IMR-90 (cell line): Measurements from ENCODE around the gene ALDH6A1. TPM values are rescaled to one million over a fixed set of nuclear protein-coding genes. Genes with fewer than 3 reads are reported as not detected.

Experiments used
- ATAC-seq: fragments of 200-7000 bp; cut with Tn5 transposase; 2 replicates; pipeline ENCODE4 v1.9.1; 2020; ENCODE audit warnings: low read depth, mild to moderate bottlenecking, moderate library complexity
- BruUV-seq: library from RNA; stranded (reverse); fragments of 400-500 nt; replicated peaks from 2 replicates; lab custom pipeline; 2021; lab: Mats Ljungman, UMichigan
- CTCF ChIA-PET: fragments of 300-600 bp; formaldehyde crosslinking; extraction: SDS; loops from one replicate; lab custom pipeline; 2021; ENCODE audit warnings: antibody characterized with exemption; lab: Yijun Ruan, JAX
- POLR2A ChIA-PET: fragments of 300-600 bp; sonication (Branson Sonifier 250); formaldehyde crosslinking; loops from one replicate; lab custom pipeline; 2022; ENCODE audit warnings: antibody characterized with exemption; ENCODE audit not compliant: unreplicated experiment; lab: Charles Lee
- DNase-seq: peaks from one replicate; pipeline ENCODE4 v3.0.0; 2013
- H2AFZ ChIP-seq: replicated peaks from 2 replicates; pipeline ENCODE3; 2013; ENCODE audit warnings: low read length, mild to moderate bottlenecking; ENCODE audit not compliant: poor library complexity
- H2AK5ac ChIP-seq: 2 replicates; pipeline ENCODE4 v1.6.1; 2013; ENCODE audit warnings: low read depth, low read length, inconsistent platforms
- H2AK9ac ChIP-seq: replicated peaks from 2 replicates; pipeline ENCODE3; 2013; ENCODE audit warnings: mild to moderate bottlenecking, low read depth, low read length, moderate library complexity; ENCODE audit not compliant: poor library complexity
- H2BK120ac ChIP-seq: 2 replicates; pipeline ENCODE4 v1.6.1; 2013; ENCODE audit warnings: low read depth, low read length, inconsistent platforms
- H2BK15ac ChIP-seq: 3 replicates; pipeline ENCODE4 v1.6.1; 2013; ENCODE audit warnings: low read depth, low read length, inconsistent platforms
- H2BK20ac ChIP-seq: 2 replicates; pipeline ENCODE4 v1.6.1; 2013; ENCODE audit warnings: low read depth, mild to moderate bottlenecking, inconsistent platforms, low read length, moderate library complexity
- H2BK5ac ChIP-seq: 2 replicates; pipeline ENCODE4 v1.6.1; 2013; ENCODE audit warnings: mild to moderate bottlenecking, low read depth, low read length, inconsistent platforms; ENCODE audit not compliant: poor library complexity, severe bottlenecking
- H3K14ac ChIP-seq: replicated peaks from 2 replicates; pipeline ENCODE4 v1.6.1; 2013; ENCODE audit warnings: low read depth, low read length, inconsistent platforms
- H3K18ac ChIP-seq: 2 replicates; pipeline ENCODE4 v1.6.1; 2013; ENCODE audit warnings: low read depth, low read length, control low read depth
- H3K23ac ChIP-seq: 2 replicates; pipeline ENCODE4 v1.6.1; 2013; ENCODE audit warnings: low read depth, low read length, inconsistent platforms
- H3K27ac ChIP-seq: 2 replicates; pipeline ENCODE4 v1.5.1; 2013; ENCODE audit warnings: mild to moderate bottlenecking, control low read depth, low read length; ENCODE audit not compliant: insufficient read depth
- H3K27me3 ChIP-seq: 2 replicates; pipeline ENCODE4 v1.6.1; 2013; ENCODE audit warnings: low read length; ENCODE audit not compliant: control insufficient read depth, insufficient read depth
- H3K36me3 ChIP-seq: 2 replicates; pipeline ENCODE4 v1.6.1; 2013; ENCODE audit warnings: low read length, mixed read lengths; ENCODE audit not compliant: control insufficient read depth, insufficient read depth
- H3K4ac ChIP-seq: 2 replicates; pipeline ENCODE4 v1.6.1; 2013; ENCODE audit warnings: low read depth, low read length, inconsistent platforms
- H3K4me1 ChIP-seq: 2 replicates; pipeline ENCODE4 v1.6.1; 2013; ENCODE audit warnings: low read length, mixed read lengths; ENCODE audit not compliant: control insufficient read depth, insufficient read depth
- H3K4me2 ChIP-seq: 2 replicates; pipeline ENCODE4 v1.6.1; 2013; ENCODE audit warnings: low read depth, mild to moderate bottlenecking, control low read depth, low read length, moderate library complexity
- H3K4me3 ChIP-seq: 2 replicates; pipeline ENCODE4 v1.5.1; 2013; ENCODE audit warnings: low read depth, mild to moderate bottlenecking, control low read depth, low read length, moderate library complexity; ENCODE audit not compliant: insufficient read depth
- H3K56ac ChIP-seq: 2 replicates; pipeline ENCODE4 v1.6.1; 2013; ENCODE audit warnings: low read length, inconsistent platforms; ENCODE audit not compliant: insufficient read depth; ENCODE audit errors: extremely low read depth
- H3K79me1 ChIP-seq, 2 experiments: 2 replicates each; pipeline ENCODE4 v1.6.1; 2013; ENCODE audit warnings: low read length in 2 of 2, inconsistent platforms in 1 of 2, low read depth in 1 of 2
- H3K9ac ChIP-seq: 2 replicates; pipeline ENCODE4 v1.6.1; 2013; ENCODE audit warnings: low read depth, low read length, control low read depth
- H3K9me1 ChIP-seq: 2 replicates; pipeline ENCODE4 v1.6.1; 2013; ENCODE audit warnings: low read length, inconsistent platforms; ENCODE audit not compliant: insufficient read depth
- H3K9me3 ChIP-seq: 2 replicates; pipeline ENCODE4 v1.6.1; 2013; ENCODE audit warnings: low read length; ENCODE audit not compliant: control insufficient read depth, insufficient read depth
- H4K20me1 ChIP-seq: 2 replicates; pipeline ENCODE4 v1.6.1; 2013; ENCODE audit warnings: low read length, inconsistent platforms; ENCODE audit not compliant: insufficient read depth
- H4K5ac ChIP-seq: 2 replicates; pipeline ENCODE4 v1.6.1; 2013; ENCODE audit warnings: mild to moderate bottlenecking, low read depth, low read length, control low read depth
- H4K8ac ChIP-seq, 2 experiments: 2 replicates each; pipeline ENCODE4 v1.6.1; 2013; ENCODE audit warnings: low read depth in 2 of 2, low read length in 2 of 2, control low read depth in 1 of 2, inconsistent platforms in 1 of 2
- H4K91ac ChIP-seq: 2 replicates; pipeline ENCODE4 v1.6.1; 2013; ENCODE audit warnings: low read depth, low read length, inconsistent platforms; ENCODE audit not compliant: insufficient read depth
- CEBPB ChIP-seq: IDR thresholded peaks from 2 replicates; pipeline ENCODE4 v1.6.1; 2012; ENCODE audit warnings: low read depth, low read length, improper control_type of control experiment
- CTCF ChIP-seq: conservative IDR thresholded peaks from 2 replicates; pipeline ENCODE4 v1.5.1; 2012; ENCODE audit warnings: mild to moderate bottlenecking, low read depth, low read length, improper control_type of control experiment
- ELK1 ChIP-seq: fragments of 150-350 bp; IDR thresholded peaks from 2 replicates; pipeline ENCODE4 v1.6.1; 2016; ENCODE audit warnings: low read depth, mild to moderate bottlenecking, low read length, moderate library complexity, borderline replicate concordance
- MXI1 ChIP-seq: IDR thresholded peaks from 2 replicates; pipeline ENCODE4 v1.6.1; 2012; ENCODE audit warnings: low read depth, mild to moderate bottlenecking, low read length, moderate library complexity, borderline replicate concordance
- NFE2L2 ChIP-seq: fragments of 150-350 bp; IDR thresholded peaks from 2 replicates; pipeline ENCODE4 v1.6.1; 2016; ENCODE audit warnings: low read depth, mild to moderate bottlenecking, low read length
- POLR2A ChIP-seq: IDR thresholded peaks from 2 replicates; pipeline ENCODE4 v1.6.1; 2012; ENCODE audit warnings: mild to moderate bottlenecking, low read depth, low read length
- RAD21 ChIP-seq: IDR thresholded peaks from 2 replicates; pipeline ENCODE4 v1.6.1; 2012; ENCODE audit warnings: low read length, improper control_type of control experiment
- RCOR1 ChIP-seq: IDR thresholded peaks from 2 replicates; pipeline ENCODE4 v1.6.1; 2012; ENCODE audit warnings: mild to moderate bottlenecking, low read length, improper control_type of control experiment; ENCODE audit not compliant: insufficient replicate concordance
- USF2 ChIP-seq: fragments of 150-350 bp; IDR thresholded peaks from 2 replicates; pipeline ENCODE4 v1.6.1; 2017; ENCODE audit warnings: mild to moderate bottlenecking, antibody characterized with exemption, low read length, low read depth
- WGBS, 2 experiments: methylation state at CpG; one replicate each; pipeline versions ENCODE4 v1.1.5 to v1.1.7; 2013; ENCODE audit warnings: missing lambda C conversion rate in 2 of 2; ENCODE audit not compliant: insufficient read length in 1 of 2; ENCODE audit errors: extremely low coverage in 2 of 2; 5-methylcytosine and 5-hydroxymethylcytosine counted together
- dilution Hi-C: fragments of 300-500 bp; cut with HindIII; formaldehyde crosslinking; loops from one replicate; pipeline ENCODE4 v1.14.3; 2018; ENCODE audit warnings: low sequenced_read_pairs; ENCODE audit not compliant: unreplicated experiment
- in situ Hi-C: fragments of 300-500 bp; cut with MboI; formaldehyde crosslinking; loops from 3 replicates; pipeline ENCODE4 v1.14.3; 2019; ENCODE audit warnings: low sequenced_read_pairs, inconsistent platforms, mixed read lengths
- intact Hi-C: fragments of 100-400 bp; cut with micrococcal nuclease; formaldehyde crosslinking; loops from 2 replicates; pipeline ENCODE4 v1.10.0; 2022
- polyA plus RNA-seq, 3 experiments: library from polyadenylated mRNA; depleted of rRNA; stranded (reverse); fragments of >200 nt; gene quantifications; 2 replicates each; pipeline ENCODE4 v1.2.3, GENCODE V29; 2012; ENCODE audit warnings: low replicate concordance in 1 of 3
- total RNA-seq: library from RNA; depleted of rRNA; stranded (reverse); fragments of >200 nt; gene quantifications from 2 replicates; pipeline ENCODE4 v1.2.3, GENCODE V29; 2012

Gene ALDH6A1
- total and polyA plus RNA-seq, 2 of the 4 experiments (the other 2 are of a cell fraction): 6.0 to 15.1 TPM

- ChIA-PET POLR2A (no interaction called here), CTCF (interaction anchor here (0.7 to 1.0 kb wide), 2 partner anchors 11 to 95 kb away, joined by 3 to 4 read pairs; no protein-coding TSS in a partner anchor)
- H3K36me3 ChIP-seq: no peaks in the 10 kb centered on the region
- no peak overlapping the region for H3K4me2 ChIP-seq
- no peak overlapping the region for H2AK9ac ChIP-seq
- H2BK120ac ChIP-seq: no peak overlapping the region
- H3K14ac ChIP-seq: no peak overlapping the region
- H4K91ac ChIP-seq: no peak overlapping the region
- H3K27ac ChIP-seq: no peak overlapping the region
- no peak for TF ChIP-seq USF2
- TF ChIP-seq CEBPB: no peak
- no peak for TF ChIP-seq POLR2A
- TF ChIP-seq RAD21: no peak
- peak; percentile 9; the same call in 1 of the 2 replicates for TF ChIP-seq CTCF
- TF ChIP-seq MXI1: no peak
- no peak for TF ChIP-seq RCOR1
- no peak for TF ChIP-seq ELK1
- TF ChIP-seq NFE2L2: no peak
- dilution Hi-C loops (no loop called here), in situ Hi-C loops (loop anchor here (25.0 kb wide), 1 partner anchor 536 kb away; no protein-coding TSS in a partner anchor), intact Hi-C loops (no loop called here)
- H3K9me3 ChIP-seq: no peaks in the 10 kb centered on the region
- H2BK15ac ChIP-seq: no peak overlapping the region
- H4K5ac ChIP-seq: no peak overlapping the region
- peak overlapping the region; percentile 11 for H2AFZ ChIP-seq
- no peak overlapping the region for H2BK20ac ChIP-seq
- no peak overlapping the region for H3K23ac ChIP-seq
- H3K4me1 ChIP-seq: no peaks in the 10 kb centered on the region; the same call in 1 of the 2 replicates
- H2AK5ac ChIP-seq: no peak overlapping the region
- DNase-seq (peak; percentile 53), ATAC-seq (peak; percentile 46)
- no peaks in the 10 kb centered on the region for H3K79me1 ChIP-seq
- H3K56ac ChIP-seq: no peak overlapping the region
- no peaks in the 10 kb centered on the region for H3K27me3 ChIP-seq
- H4K8ac ChIP-seq: no peak overlapping the region
- WGBS, 2 experiments: no CpG with 5 or more reads among the region's 3 CpGs
- peaks cover 5% of the 10 kb centered on the region; the same call in 1 of the 2 replicates for H3K9me1 ChIP-seq
- H2BK5ac ChIP-seq: no peak overlapping the region
- no peak overlapping the region for H3K9ac ChIP-seq
- H3K18ac ChIP-seq: no peak overlapping the region
- BruUV-seq: no TSS peak
- no peak overlapping the region for H3K4ac ChIP-seq
- no peaks in the 10 kb centered on the region for H4K20me1 ChIP-seq
- H3K4me3 ChIP-seq: no peak overlapping the region
Measured at GRCh38 chr14:74048281-74048680, 36.0 kb downstream of the ALDH6A1 start.
